Neuronal stem cell (in vitro differentiated cells): ENCODE data around the gene GSTT4.
A peak's percentile ranks its signal among the peaks of the same experiment; 100 is the strongest.

Source experiments
- DNase-seq: peaks from one replicate; pipeline ENCODE4 v3.0.0-alpha.2; 2013; ENCODE audit warnings: low spot score
- H2AFZ ChIP-seq: one replicate; pipeline ENCODE4 v1.6.1; 2013; ENCODE audit warnings: mild to moderate bottlenecking, low read length, inconsistent platforms
- H2AK5ac ChIP-seq: 2 replicates; pipeline ENCODE4 v1.6.1; 2013; ENCODE audit warnings: low read depth, mild to moderate bottlenecking, inconsistent platforms, low read length, moderate library complexity, mixed read lengths
- H2BK120ac ChIP-seq: 2 replicates; pipeline ENCODE4 v1.6.1; 2013; ENCODE audit warnings: low read depth, mild to moderate bottlenecking, inconsistent platforms, low read length, moderate library complexity, mixed read lengths
- H2BK12ac ChIP-seq: one replicate; pipeline ENCODE4 v1.6.1; 2013; ENCODE audit warnings: low read length, inconsistent platforms
- H2BK15ac ChIP-seq: 2 replicates; pipeline ENCODE4 v1.6.1; 2013; ENCODE audit warnings: mild to moderate bottlenecking, low read length, inconsistent platforms, mixed read lengths
- H2BK5ac ChIP-seq: one replicate; pipeline ENCODE4 v1.6.1; 2013; ENCODE audit warnings: inconsistent platforms, mild to moderate bottlenecking, low read length, moderate library complexity
- H3K14ac ChIP-seq: one replicate; pipeline ENCODE4 v1.6.1; 2013; ENCODE audit warnings: low read length, inconsistent platforms
- H3K18ac ChIP-seq: 2 replicates; pipeline ENCODE4 v1.6.1; 2013; ENCODE audit warnings: low read length, inconsistent platforms
- H3K23ac ChIP-seq: 2 replicates; pipeline ENCODE4 v1.6.1; 2013; ENCODE audit warnings: low read depth, mild to moderate bottlenecking, mixed read lengths, low read length, inconsistent platforms; ENCODE audit not compliant: poor library complexity
- H3K27ac ChIP-seq: replicated peaks from 3 replicates; pipeline ENCODE4 v1.5.1; 2013; ENCODE audit warnings: low read length, inconsistent platforms
- H3K27me3 ChIP-seq, 3 experiments: 2 replicates each; pipeline ENCODE4 v1.6.1; 2013; ENCODE audit warnings: low read length in 3 of 3, mild to moderate bottlenecking in 2 of 3, inconsistent platforms in 1 of 3, low read depth in 1 of 3, mixed read lengths in 1 of 3, moderate library complexity in 1 of 3; ENCODE audit not compliant: control insufficient read depth in 3 of 3, insufficient read depth in 3 of 3
- H3K36me3 ChIP-seq, 2 donors: replicated peaks in 1 of 2; 2 replicates each; pipeline ENCODE4 v1.6.1; 2013; ENCODE audit warnings: low read length in 2 of 2; ENCODE audit not compliant: control insufficient read depth in 2 of 2, insufficient read depth in 2 of 2
- H3K4ac ChIP-seq: 2 replicates; pipeline ENCODE4 v1.6.1; 2013; ENCODE audit warnings: inconsistent platforms, mild to moderate bottlenecking, low read length, moderate library complexity
- H3K4me1 ChIP-seq, 2 donors: 1 replicate in 1 of 2; 2 replicates in 1 of 2; pipeline ENCODE4 v1.6.1; 2013; ENCODE audit warnings: low read length in 2 of 2, low read depth in 1 of 2; ENCODE audit not compliant: control insufficient read depth in 2 of 2, insufficient read depth in 1 of 2
- H3K4me2 ChIP-seq: one replicate; pipeline ENCODE4 v1.6.1; 2013; ENCODE audit warnings: mild to moderate bottlenecking, low read length, inconsistent platforms; ENCODE audit not compliant: insufficient read depth, poor library complexity, severe bottlenecking
- H3K4me3 ChIP-seq, 2 donors: 2 replicates each; pipeline ENCODE4 v1.5.1; 2013; ENCODE audit warnings: low read length in 2 of 2, mild to moderate bottlenecking in 2 of 2, inconsistent platforms in 1 of 2, moderate library complexity in 1 of 2
- H3K79me1 ChIP-seq: one replicate; pipeline ENCODE4 v1.6.1; 2013; ENCODE audit warnings: low read depth, mild to moderate bottlenecking, inconsistent platforms, low read length, moderate library complexity
- H3K9ac ChIP-seq: one replicate; pipeline ENCODE4 v1.6.1; 2013; ENCODE audit warnings: mild to moderate bottlenecking, low read depth, low read length, inconsistent platforms; ENCODE audit not compliant: poor library complexity
- H3K9me3 ChIP-seq, 2 donors: replicated peaks in 1 of 2; 2 replicates each; pipeline versions ENCODE3 to v1.6.1; 2013; ENCODE audit warnings: low read length in 2 of 2, mild to moderate bottlenecking in 2 of 2, inconsistent platforms in 1 of 2, low read depth in 1 of 2, mixed read lengths in 1 of 2, moderate library complexity in 1 of 2; ENCODE audit not compliant: control insufficient read depth in 2 of 2, insufficient read depth in 1 of 2
- H4K8ac ChIP-seq: one replicate; pipeline ENCODE4 v1.6.1; 2013; ENCODE audit warnings: low read depth, mild to moderate bottlenecking, inconsistent platforms, low read length, moderate library complexity
- H4K91ac ChIP-seq: one replicate; pipeline ENCODE4 v1.6.1; 2013; ENCODE audit warnings: low read length, low read depth, mild to moderate bottlenecking, inconsistent platforms; ENCODE audit not compliant: poor library complexity
- WGBS, 2 donors: extraction: QIAGEN DNeasy Blood & Tissue Kit; methylation state at CpG; one replicate each; pipeline ENCODE4 v1.1.7; 2013; ENCODE audit warnings: missing lambda C conversion rate in 2 of 2, mixed read lengths in 1 of 2; ENCODE audit not compliant: insufficient read length in 2 of 2, insufficient replicate concordance in 1 of 2; ENCODE audit errors: extremely low coverage in 2 of 2; 5-methylcytosine and 5-hydroxymethylcytosine counted together

The GSTT4 gene

DNA sequence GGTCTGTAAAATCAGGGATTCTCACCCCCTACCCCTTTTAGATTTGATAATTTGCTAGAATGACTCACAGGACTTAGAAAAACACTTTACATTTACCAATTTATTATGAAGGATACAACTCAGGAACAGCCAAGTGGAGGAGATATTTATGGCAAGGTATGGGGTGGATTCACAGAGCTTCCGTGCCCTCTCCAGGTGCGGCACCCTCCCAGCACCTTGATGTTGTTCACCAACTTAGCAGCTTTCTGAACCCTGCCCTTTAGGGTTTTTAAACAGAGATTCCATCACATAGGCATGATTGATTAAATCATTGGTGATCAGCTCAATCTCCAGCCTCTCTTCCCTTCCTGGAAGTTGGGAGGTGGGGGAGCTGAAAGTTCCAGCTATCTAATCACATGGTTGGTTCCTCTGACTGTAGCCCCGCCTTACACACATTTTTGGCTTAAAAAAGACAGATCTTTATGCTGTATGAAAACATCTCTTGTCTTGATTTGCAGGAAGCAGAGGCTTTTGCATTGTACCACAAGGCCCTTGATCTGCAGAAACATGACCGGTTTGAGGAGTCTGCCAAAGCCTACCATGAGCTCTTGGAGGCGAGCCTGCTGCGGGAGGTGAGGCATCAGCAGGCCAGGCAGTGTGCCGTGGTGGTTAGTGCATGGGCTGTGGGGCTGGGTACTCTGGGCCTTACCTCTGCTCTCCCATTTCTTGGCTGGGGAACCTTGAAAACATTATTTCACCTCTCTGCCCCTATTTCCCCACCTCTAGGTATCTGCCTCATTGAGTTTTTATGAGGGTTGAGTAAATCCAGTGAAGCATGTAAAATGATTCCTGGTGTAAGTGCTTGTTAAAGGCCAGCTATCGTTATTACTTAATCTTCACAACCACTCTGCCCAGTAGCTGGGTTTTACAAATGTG is 32.9 kb upstream of the GSTT4 start:
- Histone ChIP-seq H2BK12ac (no peak overlapping the region), H2AK5ac (no peak overlapping the region), H2BK120ac (no peak overlapping the region), H3K23ac (no peak overlapping the region), H3K4ac (no peak overlapping the region), H3K18ac (no peak overlapping the region), H2BK15ac (no peak overlapping the region), H3K4me1 (peaks cover 0 to 4% of the 10 kb centered on the region in 2 donors), H3K9ac (no peak overlapping the region), H3K9me3 (no peaks in the 10 kb centered on the region), H3K79me1 (no peaks in the 10 kb centered on the region), H2BK5ac (no peak overlapping the region), H3K27ac (no peak overlapping the region), H3K27me3 (no peaks in the 10 kb centered on the region), H4K91ac (no peak overlapping the region), H3K4me2 (no peak overlapping the region), H3K4me3 (no peak overlapping the region), H4K8ac (no peak overlapping the region), H2AFZ (no peak overlapping the region), H3K14ac (no peak overlapping the region), H3K36me3 (peaks cover 14 to 72% of the 10 kb centered on the region in 2 donors)
- no CpG with 5 or more reads among the region's 8 CpGs for WGBS, 2 donors
- DNase-seq = no peak

DNA sequence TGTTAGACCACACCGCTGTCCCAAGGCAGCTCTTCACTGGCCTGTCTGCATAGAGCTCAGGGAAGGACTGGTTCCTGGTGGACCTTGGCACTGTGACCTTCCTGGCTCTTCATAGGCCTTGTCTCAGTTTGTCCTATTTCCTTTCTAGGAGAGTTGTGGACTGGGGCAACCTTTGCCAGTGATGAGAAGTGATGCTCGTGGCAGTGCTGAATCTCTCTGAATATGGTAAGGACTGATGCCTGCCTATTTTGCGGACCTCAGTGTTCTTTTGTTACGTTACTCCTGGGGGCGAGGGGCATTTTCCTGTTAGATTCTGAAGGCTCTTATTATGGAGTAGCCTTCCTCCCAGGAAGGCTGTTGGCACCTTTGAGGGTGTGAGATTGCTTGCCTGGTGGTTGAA is 30.0 kb upstream of the GSTT4 start:
- no peak overlapping the region for H4K91ac ChIP-seq
- H3K18ac ChIP-seq = no peak overlapping the region
- H3K4me1 ChIP-seq = peaks cover 0 to 4% of the 10 kb centered on the region in 2 donors
- H3K4ac ChIP-seq = no peak overlapping the region
- no peak overlapping the region for H3K4me2 ChIP-seq
- no peak overlapping the region for H4K8ac ChIP-seq
- no peak for DNase-seq
- H3K36me3 ChIP-seq = peaks cover 6 to 51% of the 10 kb centered on the region in 2 donors
- no peak overlapping the region for H2BK5ac ChIP-seq
- H2AFZ ChIP-seq = no peak overlapping the region
- H2BK12ac ChIP-seq = no peak overlapping the region
- H3K9me3 ChIP-seq = no peaks in the 10 kb centered on the region
- WGBS, 2 donors = no CpG with 5 or more reads among the region's 5 CpGs
- no peak overlapping the region for H3K27ac ChIP-seq
- no peak overlapping the region for H2AK5ac ChIP-seq
- H3K14ac ChIP-seq = peak overlapping the region; percentile 48
- no peaks in the 10 kb centered on the region for H3K27me3 ChIP-seq
- no peak overlapping the region for H3K4me3 ChIP-seq
- no peak overlapping the region for H2BK120ac ChIP-seq
- no peak overlapping the region for H3K9ac ChIP-seq
- no peaks in the 10 kb centered on the region for H3K79me1 ChIP-seq
- no peak overlapping the region for H2BK15ac ChIP-seq
- no peak overlapping the region for H3K23ac ChIP-seq

DNA sequence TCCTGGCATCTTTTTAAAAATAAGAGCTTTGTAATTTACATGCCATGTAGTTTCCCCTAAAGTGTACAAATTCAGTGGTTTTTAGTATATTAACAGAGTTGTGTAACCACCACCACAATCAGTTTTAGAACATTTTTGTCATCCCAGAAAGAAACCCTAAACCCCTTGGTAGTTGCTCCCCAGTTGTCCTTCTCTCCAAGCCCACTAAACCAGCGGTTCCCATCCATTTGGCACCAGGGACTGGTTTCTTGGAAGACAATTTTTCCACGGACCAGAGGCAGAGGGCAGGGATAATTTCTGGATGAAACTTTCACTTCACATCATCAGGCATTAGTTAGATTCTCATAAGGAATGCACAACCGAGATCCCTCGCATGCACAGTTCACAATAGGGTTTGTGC is 28.5 kb upstream of the GSTT4 start:
- H2BK5ac ChIP-seq = no peak overlapping the region
- H3K27ac ChIP-seq = no peak overlapping the region
- no peak overlapping the region for H2BK120ac ChIP-seq
- H3K23ac ChIP-seq = no peak overlapping the region
- no peak overlapping the region for H4K8ac ChIP-seq
- no peak overlapping the region for H3K9ac ChIP-seq
- H2BK15ac ChIP-seq = no peak overlapping the region
- H3K27me3 ChIP-seq = no peaks in the 10 kb centered on the region
- H2AFZ ChIP-seq = no peak overlapping the region
- no peak overlapping the region for H4K91ac ChIP-seq
- no peak overlapping the region for H3K4me3 ChIP-seq
- H3K18ac ChIP-seq = no peak overlapping the region
- H2BK12ac ChIP-seq = no peak overlapping the region
- no peaks in the 10 kb centered on the region for H3K9me3 ChIP-seq
- H2AK5ac ChIP-seq = no peak overlapping the region
- H3K79me1 ChIP-seq = no peaks in the 10 kb centered on the region
- no peak overlapping the region for H3K14ac ChIP-seq
- peaks cover 6 to 35% of the 10 kb centered on the region in 2 donors for H3K36me3 ChIP-seq
- H3K4me2 ChIP-seq = no peak overlapping the region
- no CpG with 5 or more reads among the region's 4 CpGs for WGBS, 2 donors
- no peak overlapping the region for H3K4ac ChIP-seq
- no peak for DNase-seq
- peaks cover 0 to 4% of the 10 kb centered on the region in 2 donors for H3K4me1 ChIP-seq

DNA sequence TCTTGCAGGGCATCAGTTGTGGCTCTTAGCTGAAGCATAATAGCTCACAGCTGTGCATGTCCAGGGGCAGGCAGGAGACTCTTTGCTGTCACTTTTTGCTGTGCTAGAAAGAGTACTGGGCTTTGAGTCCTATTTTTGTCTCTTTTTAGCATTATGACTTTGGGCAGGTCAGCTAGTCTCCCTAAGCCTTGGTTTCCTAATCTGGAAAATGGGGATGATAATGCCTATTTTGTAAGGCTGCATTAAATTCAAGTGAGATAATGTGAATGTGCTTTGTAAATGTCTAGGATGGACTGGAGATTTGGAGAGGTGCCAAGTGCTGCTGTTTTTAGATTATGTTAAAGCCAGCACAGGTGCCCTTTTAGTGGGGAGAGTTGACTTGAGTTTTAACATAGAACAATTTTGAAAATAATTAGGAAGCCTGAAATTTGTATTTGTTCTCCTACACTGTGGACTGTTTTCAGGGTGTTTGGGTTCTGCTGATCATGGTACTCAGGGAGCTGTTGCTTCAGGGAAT is 25.0 kb upstream of the GSTT4 start:
- no peaks in the 10 kb centered on the region for H3K9me3 ChIP-seq
- H3K4me1 ChIP-seq = peaks cover 0 to 4% of the 10 kb centered on the region in 2 donors
- H3K9ac ChIP-seq = no peak overlapping the region
- no peak overlapping the region for H3K4me3 ChIP-seq
- H3K23ac ChIP-seq = no peak overlapping the region
- no peak overlapping the region for H4K8ac ChIP-seq
- no peak overlapping the region for H3K18ac ChIP-seq
- no peak overlapping the region for H3K27ac ChIP-seq
- H3K14ac ChIP-seq = no peak overlapping the region
- H2BK12ac ChIP-seq = no peak overlapping the region
- H2BK5ac ChIP-seq = no peak overlapping the region
- H2AFZ ChIP-seq = no peak overlapping the region
- H3K79me1 ChIP-seq = no peaks in the 10 kb centered on the region
- DNase-seq = no peak
- no peak overlapping the region for H3K4me2 ChIP-seq
- H2BK15ac ChIP-seq = no peak overlapping the region
- H2AK5ac ChIP-seq = no peak overlapping the region
- no peak overlapping the region for H4K91ac ChIP-seq
- no peak overlapping the region for H2BK120ac ChIP-seq
- H3K36me3 ChIP-seq = peaks cover 0 to 12% of the 10 kb centered on the region in 2 donors
- H3K4ac ChIP-seq = no peak overlapping the region
- H3K27me3 ChIP-seq = no peaks in the 10 kb centered on the region
